ENCODE measurements around the gene MORN4.
A peak's percentile ranks its signal among the peaks of the same experiment; 100 is the strongest.
"Not testable (repeated sequence)": the region's sequence is repeated elsewhere in the genome, so short reads cannot be mapped to it uniquely, and the experiment has no call there.

The MORN4 gene

DNA sequence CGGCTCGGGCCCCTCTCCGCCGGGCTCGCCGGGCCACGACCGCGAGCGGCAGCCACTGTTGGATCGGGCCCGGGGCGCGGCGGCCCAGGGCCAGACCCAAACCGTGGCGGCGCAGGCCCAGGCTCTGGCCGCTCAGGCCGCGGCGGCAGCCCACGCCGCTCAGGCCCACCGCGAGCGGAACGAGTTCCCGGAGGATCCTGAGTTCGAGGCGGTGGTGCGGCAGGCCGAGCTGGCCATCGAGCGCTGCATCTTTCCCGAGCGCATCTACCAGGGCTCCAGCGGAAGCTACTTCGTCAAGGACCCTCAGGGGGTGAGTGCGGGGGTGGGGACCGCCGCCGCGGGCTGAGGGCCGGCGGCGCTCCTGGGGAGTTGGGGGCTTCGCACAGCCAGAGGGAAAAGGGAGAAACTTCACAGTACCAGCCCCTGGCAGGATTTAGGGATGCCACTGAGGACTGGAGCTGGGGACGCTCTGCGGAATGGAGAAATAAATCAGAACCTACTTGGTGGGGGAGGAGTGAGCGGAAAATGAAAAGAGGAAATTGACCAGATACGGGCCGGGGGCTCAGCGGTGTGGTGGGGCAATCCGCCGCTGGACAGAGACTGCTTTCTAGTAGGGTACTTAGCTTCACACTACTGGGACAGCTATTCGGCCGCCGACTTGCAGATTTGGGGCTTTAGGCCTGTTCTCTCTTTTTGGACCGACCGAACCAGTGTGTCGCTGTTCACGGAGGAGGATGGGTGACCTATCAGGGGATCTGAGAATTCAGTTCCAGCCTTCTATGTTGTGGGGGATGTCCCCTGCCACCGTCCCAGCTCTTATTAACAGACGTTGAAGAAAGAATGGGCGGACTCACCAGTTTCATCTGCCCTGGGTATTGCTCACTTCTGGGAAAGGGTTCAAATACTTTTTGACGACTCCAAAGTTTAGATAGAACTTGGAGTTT lies 7.8 kb upstream of the MORN4 start:
- DNase-seq, result no peak

DNA sequence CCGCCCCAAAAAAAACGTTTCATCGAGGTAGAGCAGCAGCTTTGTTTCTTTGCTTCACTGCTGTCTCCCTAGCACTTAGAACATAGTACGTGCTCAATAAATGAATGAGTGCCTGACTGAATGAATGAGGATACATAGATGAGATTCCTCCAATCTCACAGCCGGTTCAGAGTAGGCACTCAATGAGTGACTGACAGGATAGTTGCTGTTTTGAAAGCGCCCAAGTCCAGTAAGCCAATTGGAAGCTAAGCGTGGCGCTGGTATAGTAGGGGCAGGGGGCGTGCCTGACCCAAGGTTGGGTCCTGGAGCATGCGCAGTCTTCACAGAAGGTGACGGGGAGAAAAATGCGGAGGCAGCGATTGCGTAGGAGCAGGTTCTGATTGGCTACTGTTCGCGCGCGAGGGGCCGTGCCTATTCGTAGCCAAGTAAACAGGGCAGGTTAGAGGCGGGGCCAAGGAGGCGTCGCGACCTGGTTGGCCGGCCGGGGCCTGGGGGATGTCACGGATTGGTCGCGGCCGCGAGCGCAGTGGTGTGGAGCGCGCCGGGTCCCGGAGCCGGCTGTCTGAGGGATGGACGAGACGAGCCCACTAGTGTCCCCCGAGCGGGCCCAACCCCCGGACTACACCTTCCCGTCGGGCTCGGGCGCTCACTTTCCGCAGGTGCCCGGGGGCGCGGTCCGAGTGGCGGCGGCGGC lies 7.0 kb upstream of the MORN4 start, which contains the start of gene PI4K2A:
Gene PI4K2A, plus strand, starts transcription at position 498 of the 694 bp plus-strand sequence. Its CDS starts 72 bp downstream, at position 570.
- DNase-seq, result peak; percentile 93 to 97

DNA sequence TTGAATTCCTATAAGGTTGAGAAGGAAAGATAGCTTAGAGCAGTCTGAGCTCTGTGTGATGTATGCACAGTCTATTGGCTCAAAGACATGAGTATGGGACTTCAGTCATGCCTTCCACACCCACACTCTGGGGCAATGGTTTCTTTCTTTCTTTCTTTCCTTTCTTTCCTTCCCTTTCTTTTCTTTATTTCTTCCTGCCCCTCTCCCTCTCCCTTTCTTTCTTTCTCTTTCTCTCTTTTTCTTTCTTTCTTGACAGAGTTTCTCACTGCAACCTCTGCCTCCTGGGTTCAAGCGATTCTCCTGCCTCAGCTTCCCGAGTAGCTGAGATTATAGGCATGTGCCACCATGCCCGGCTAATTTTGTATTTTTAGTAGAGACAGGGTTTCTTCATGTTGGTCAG lies 5.8 kb upstream of the MORN4 start:
- DNase-seq, result not testable (repeated sequence)

DNA sequence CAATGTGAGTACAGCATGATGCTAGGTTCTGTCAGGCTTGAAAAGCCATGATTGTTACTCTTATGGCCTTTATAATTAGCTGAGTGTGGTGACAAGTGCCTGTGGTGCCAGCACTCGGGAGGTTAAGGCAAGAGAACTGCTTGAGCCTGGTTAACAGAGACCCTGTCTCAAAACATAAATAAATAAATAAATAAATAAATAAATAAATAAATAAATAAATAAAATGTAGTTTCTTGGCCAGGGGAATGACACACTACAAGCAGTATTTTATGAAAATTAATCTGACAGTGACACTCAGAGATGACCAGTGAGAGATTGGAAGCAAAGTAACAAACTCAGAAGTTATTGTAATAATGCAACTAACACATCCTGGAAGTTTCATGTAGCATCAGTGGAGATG lies 2.3 kb upstream of the MORN4 start:
- DNase-seq, result no peak

GRCh38 chr10:97633921-97634320 lies 621 bp upstream of the MORN4 start:
- peak in 1 of 2 experiments; percentile 5 for DNase-seq

- no peak for DNase-seq
Measured at GRCh38 chr10:97631098-97631497, 2.2 kb downstream of the MORN4 start.

- DNase-seq, result no peak
Measured at GRCh38 chr10:97629289-97629688, 4.0 kb downstream of the MORN4 start.

DNA sequence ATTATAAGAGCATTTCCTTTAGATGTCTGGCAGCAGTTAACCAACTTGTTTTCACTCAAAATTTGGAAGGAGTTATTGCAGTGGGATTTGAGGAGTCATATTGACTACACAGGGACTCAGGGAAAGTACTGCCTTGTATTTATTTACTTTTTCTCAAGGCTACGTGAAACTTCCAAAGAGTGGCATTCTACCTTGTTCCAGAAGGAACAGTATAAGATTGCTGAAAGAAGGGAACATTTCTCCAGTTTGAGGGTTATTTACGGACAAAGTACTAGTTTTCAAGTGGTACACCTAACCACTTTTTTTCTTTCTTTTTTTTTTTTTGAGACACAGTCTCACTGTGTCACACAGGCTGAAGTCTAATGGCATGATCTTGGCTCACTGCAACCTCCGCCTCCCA lies 5.1 kb downstream of the MORN4 start:
- DNase-seq, result no peak

- DNase-seq, result no peak
Measured at GRCh38 chr10:97627731-97628130, 5.6 kb downstream of the MORN4 start.

DNA sequence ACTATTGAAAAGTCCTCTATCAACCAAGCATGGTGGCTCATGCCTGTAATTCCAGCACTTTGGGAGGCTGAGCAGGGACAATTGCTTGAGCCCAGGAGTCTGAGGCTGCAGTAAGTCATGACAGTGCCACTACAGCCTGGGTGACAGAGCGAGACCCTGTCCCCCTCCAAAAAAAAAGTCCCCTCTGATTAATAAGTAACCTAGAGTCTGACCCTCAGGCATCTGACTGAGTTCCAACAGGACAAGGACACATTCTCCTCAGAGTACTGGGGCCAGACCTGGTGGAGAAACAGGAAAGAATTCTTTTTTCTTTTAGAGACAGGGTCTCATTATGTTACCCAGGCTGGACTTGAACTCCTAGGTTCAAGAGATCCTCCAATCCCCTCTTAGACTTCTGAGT lies 10.0 kb downstream of the MORN4 start:
- no peak for DNase-seq

DNA sequence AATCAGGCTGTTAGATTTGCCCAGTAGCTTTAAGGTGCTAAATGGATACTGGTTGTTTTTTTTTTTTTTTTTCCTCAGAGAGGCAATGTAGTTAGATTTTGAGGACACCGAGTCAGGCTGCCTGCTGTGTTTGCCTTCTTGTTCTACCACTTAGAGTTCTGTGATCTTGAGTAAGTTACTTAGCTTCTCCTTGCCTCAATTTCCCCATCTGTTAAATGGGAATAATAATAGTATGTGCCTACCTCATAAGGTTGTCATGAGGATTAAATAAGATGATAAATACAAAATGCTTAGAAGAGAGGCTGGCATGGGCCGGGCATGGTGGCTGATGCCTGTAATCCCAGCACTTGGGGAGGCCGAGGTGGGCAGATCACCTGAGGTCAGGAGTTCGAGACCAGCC lies 14.6 kb downstream of the MORN4 start:
- DNase-seq, result no peak

- DNase-seq, result no peak
Measured at GRCh38 chr10:97618285-97618684, 15.0 kb downstream of the MORN4 start.

DNA sequence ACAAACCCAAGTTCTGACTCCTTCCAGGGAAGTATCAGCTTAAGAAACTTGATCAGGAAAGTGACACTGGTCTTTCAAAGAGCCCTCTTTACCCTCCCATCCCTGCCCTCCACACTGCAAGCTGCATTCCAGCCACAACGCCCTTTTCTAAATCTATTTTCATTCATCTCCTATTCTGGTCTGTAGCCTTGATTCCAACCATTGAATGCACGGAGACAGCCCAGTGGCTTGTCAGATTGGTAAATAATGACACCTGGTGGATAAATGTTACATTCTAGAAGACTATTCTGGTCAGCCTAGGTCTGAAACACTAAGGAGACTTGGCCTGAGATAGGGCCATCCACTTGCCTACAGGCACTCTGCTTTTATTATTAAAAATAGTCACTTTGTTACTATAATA lies 20.9 kb downstream of the MORN4 start:
- peak in 1 of 2 experiments; percentile 36 for DNase-seq

DNA sequence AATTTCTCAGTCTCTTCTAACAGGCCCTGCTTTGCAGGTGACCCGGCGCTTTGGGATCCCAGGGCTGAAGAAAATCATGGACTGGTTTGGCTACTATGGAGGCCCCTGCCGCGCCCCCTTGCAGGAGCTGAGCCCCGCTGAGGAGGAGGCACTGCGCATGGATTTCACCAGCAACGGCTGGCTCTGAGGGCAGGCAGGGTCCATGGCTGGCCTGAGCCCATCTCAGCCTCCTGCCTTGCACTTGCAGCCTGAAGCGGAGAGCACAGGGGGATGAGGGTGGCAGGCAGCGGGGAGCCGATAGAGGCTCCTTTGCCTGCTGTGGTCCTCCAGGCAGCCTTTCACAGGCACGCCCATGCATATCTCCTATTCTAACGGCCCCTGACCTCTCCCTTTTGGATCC lies 21.8 kb downstream of the MORN4 start:
- DNase-seq, result no peak

DNA sequence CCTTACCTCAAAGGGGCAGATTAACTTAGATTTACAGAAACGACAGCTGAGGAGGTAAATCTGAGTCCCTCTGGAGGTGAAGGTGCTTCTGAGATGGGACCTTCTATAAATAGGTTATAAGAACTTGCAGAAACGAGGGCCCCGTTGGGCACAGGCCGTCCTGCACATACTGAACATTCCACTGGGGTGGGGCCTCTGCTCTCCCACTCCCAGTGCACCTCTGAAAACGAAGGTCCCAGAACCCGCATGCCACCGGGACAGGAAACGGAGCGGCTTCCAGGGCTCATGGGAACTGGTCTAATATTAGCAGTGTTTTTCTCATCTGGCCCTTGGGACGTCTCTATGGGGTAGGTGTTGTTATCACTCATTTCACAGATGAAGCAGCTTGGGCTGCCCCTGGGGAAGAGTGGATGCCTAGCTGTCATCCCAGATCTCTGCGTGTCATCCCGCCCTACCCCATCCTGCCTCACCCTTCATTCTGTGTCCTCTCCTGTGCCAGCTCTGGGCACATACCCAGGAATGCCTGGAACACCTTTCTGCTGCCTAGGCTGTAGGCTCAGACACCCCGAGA lies 24.2 kb downstream of the MORN4 start:
- no peak for DNase-seq

DNA sequence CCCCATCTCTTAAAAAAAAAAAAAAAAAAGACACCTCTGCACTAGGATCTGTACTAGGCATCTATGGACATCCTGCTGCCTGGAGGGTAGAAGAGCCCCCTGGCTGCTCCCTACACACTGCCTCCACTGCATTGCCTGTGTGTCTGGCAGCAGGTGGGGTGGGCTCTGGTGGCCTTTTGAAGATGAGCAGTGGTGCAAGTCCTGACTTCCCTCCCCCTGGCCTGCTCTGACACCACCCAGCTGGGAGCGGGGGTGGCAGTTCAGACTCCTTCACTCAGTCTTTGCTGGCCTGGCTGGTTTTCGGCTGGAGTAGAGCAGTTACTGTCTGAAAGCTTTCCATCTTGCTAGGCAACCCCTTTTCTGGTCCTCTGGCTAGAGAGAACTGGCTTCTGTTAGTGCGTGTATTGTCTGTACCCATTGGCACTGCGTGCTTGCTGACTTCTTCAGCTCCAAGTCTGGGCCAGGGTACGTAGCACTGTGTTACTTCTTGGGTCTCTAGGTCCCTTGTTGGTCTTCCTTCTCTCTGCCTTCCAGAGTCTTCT lies 26.1 kb downstream of the MORN4 start:
- no peak for DNase-seq

DNA sequence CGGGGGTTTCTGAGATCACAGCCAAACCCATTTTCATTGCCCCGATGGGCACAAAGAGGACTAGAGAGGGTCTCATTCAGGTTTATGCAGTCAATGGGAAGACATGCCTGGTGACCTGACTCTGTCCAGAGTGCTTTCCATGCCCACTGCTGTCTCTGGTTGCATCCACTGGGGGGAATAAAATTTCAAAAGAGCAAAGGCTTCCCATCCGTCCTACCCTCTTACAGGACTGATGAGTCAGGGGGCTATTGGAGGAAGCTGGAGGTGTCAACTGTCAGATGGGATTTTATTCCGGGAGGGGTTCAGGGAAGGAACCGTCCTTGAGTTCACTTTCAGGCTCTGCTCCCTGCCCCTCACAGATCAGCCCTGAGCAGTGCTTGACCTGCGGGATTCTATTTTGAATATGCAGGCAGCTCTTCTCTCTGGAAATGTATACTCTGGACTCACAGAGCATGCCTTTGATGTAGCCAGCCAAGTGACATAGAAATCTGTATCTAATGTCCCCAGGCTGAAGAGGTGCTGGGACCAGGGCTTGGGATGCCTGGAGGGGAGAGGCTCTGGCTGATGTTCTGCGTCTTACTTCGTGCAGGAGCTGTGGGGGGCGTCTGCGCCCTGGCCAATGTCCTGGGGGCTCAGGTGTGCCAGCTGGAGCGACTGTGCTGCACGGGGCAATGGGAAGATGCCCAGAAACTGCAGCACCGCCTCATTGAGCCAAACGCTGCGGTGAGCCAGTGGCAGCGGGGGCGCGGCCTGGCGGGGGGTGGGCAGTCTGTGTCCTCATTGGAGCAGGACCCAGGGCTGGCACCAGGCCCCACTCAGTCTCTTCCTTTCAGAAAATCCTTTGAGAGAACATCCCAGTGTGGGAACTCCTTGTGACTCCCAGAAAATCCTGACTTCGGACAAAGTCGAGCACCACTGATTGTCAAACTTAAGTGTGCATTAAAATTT lies 31.8 kb downstream of the MORN4 start:
- no peak for DNase-seq

DNA sequence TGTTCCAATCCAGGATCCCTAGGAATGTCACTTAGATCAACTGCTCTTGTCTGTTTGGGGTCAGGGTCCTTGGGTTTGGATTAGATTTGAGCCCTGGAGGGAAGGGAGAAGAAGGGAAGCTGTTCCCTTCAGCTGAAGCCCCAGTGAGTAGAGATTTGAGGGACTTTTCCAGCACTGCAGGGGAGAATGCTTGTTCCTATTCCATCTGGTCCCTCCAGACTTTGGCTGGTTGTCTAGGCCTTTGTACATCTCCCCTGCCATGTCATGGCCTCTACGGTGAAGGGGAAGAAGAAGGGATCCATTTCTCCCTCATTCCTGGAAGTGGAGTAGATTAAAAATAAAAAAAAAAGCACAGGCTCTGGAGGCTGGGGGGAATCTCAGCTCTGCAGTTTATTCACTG lies 32.7 kb downstream of the MORN4 start:
- no peak for DNase-seq

GRCh38 chr10:97599272-97599619 lies 34.1 kb downstream of the MORN4 start:
- DNase-seq, result no peak

DNA sequence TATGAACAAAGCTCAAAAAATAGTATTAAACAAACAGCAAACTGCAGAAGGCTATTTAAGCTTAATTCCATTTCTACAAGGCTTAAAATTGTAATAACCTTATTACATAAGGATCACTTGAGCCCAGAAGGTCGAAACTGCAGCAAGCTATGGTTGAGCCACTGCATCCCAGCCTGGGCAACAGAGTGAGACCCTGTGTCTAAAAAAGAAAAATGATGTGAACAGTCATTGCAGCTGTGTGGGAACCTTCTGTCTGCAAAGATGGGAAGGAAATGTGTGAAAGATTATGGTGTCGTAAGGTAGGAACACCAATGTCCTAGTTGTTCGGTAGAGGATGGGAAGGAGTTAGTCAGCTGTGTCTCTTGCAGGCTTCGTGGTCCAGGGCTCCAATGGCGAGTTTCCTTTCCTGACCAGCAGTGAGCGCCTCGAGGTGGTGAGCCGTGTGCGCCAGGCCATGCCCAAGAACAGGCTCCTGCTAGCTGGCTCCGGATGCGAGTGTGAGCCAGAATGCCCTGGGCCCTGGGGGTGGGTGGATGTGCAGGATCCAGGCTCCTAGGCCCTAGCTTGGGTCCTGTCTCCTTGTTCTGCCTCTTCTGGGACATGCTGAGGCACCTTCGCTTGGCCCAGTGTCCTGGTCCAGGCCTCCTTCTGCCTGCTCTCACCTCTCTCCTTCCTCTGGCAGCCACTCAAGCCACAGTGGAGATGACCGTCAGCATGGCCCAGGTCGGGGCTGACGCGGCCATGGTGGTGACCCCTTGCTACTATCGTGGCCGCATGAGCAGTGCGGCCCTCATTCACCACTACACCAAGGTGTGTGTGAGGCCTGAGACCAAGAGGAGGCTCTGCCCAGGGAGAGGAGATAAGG lies 34.7 kb downstream of the MORN4 start:
- no peak for DNase-seq

DNA sequence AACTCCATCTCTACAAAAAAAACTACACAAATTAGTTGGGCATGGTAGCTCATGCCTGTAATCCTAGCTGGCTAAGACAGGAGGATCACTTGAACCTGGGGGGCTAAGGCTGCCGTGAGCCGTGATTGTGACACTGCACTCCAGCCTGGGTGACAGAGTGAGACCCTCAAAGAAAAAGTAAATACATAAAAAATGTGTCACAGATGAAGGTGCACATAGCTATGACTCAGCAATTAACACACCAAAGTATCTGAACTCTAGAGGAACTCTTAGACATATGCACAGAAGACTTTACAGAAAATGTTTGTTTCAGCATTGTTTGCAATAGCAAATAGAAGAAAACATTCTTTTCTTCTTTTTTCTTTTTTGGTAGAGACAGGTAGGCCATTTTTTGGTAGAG lies 35.5 kb downstream of the MORN4 start:
- no peak for DNase-seq

All from NCI-H446 (cell line).